Tibial nerve (tissue), 4 donors: ENCODE results near the gene BIN2. TPM values are rescaled to one million over a fixed set of nuclear protein-coding genes. Genes with fewer than 3 reads are reported as not detected.
"Not testable (repeated sequence)": the region's sequence is repeated elsewhere in the genome, so short reads cannot be mapped to it uniquely, and the experiment has no call there.

Experiments
- DNase-seq, 2 donors: peaks; one replicate each; pipeline ENCODE4 v3.0.0-alpha.2; 2019; ENCODE audit warnings: low spot score in 2 of 2
- H3K27ac ChIP-seq, 4 donors: fragments of 200-600 bp; sonication (generic) in 3 of 4; one replicate each; pipeline ENCODE4 v1.5.1; 2017 to 2019; ENCODE audit warnings: mild to moderate bottlenecking in 1 of 4
- H3K27me3 ChIP-seq, 2 donors: fragments of 200-600 bp; sonication (generic) in 1 of 2; one replicate each; pipeline versions ENCODE4 v1.5.1 to v1.6.0; 2017 to 2019
- H3K36me3 ChIP-seq, 3 donors: fragments of 200-600 bp; sonication (generic); one replicate each; pipeline ENCODE4 v1.5.1; 2018 to 2019
- H3K4me1 ChIP-seq, 4 donors: fragments of 200-600 bp; sonication (generic) in 3 of 4; one replicate each; pipeline ENCODE4 v1.5.1; 2017 to 2019
- H3K4me3 ChIP-seq, 4 donors: fragments of 200-600 bp; sonication (generic) in 3 of 4; one replicate each; pipeline ENCODE4 v1.5.1; 2017 to 2019; ENCODE audit warnings: mild to moderate bottlenecking in 1 of 4, moderate library complexity in 1 of 4
- H3K9me3 ChIP-seq, 4 donors: fragments of 200-600 bp; sonication (generic) in 3 of 4; one replicate each; pipeline ENCODE4 v1.5.1; 2017 to 2019
- EP300 ChIP-seq, 2 donors: sonication (generic); formaldehyde crosslinking; IDR thresholded peaks; one replicate each; pipeline ENCODE4 v1.6.1; 2017; ENCODE audit warnings: antibody characterized with exemption in 2 of 2, mild to moderate bottlenecking in 1 of 2
- POLR2A ChIP-seq, 2 donors: fragments of 450-650 bp; IDR thresholded peaks; one replicate each; pipeline ENCODE4 v1.6.1; 2017; ENCODE audit warnings: antibody characterized with exemption in 2 of 2, mild to moderate bottlenecking in 2 of 2, moderate library complexity in 2 of 2
- WGBS, 2 donors: methylation state at CpG; one replicate each; pipeline ENCODE4 v1.1.5; 2018; 5-methylcytosine and 5-hydroxymethylcytosine counted together
- total RNA-seq, 4 donors: library from RNA; depleted of rRNA; stranded (reverse); fragments of >200 nt; gene quantifications; one replicate each; pipeline ENCODE4 v1.1.0, GENCODE V29; 2016
- TF ChIP-seq, protein P1 (sequence below), 5 experiments: fragments of 200-600 bp in 3 of 5; fragments of 450-650 bp in 2 of 5; sonication (generic) in 3 of 5; IDR thresholded peaks; one replicate each; pipeline ENCODE4 v1.5.1; 2016 to 2019; ENCODE audit warnings: antibody characterized with exemption in 5 of 5, mild to moderate bottlenecking in 3 of 5, moderate library complexity in 2 of 5

Gene BIN2
- total RNA-seq, 4 donors from 2014 or later = 2.8 to 11.1 (median 4.3) TPM

DNA sequence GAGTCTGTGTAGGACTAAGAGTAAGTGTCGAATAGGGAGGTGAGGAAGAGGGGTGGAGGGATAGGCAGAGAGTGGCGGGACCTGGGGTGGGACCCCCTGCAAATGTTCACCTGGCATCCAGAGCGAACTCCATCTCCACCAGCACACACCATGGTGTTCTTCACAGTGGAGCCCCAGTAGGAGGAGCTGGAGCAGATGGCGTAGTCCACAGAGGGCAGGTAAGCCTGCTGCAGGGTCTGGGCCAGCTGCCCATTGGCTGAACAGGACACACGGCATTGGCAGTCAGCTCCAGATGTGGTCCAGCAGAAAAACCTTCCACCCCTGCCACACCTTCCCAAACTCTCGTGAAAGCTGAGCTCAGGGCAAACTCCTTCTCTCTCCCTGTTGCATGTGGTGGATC is 15.8 kb upstream of the BIN2 start:
- H3K4me3 ChIP-seq = no peak overlapping the region
- H3K9me3 ChIP-seq = no peaks in the 10 kb centered on the region
- TF ChIP-seq POLR2A (IDR thresholded peaks at IDR 0.05) = no peak
- TF ChIP-seq, protein P1, sequence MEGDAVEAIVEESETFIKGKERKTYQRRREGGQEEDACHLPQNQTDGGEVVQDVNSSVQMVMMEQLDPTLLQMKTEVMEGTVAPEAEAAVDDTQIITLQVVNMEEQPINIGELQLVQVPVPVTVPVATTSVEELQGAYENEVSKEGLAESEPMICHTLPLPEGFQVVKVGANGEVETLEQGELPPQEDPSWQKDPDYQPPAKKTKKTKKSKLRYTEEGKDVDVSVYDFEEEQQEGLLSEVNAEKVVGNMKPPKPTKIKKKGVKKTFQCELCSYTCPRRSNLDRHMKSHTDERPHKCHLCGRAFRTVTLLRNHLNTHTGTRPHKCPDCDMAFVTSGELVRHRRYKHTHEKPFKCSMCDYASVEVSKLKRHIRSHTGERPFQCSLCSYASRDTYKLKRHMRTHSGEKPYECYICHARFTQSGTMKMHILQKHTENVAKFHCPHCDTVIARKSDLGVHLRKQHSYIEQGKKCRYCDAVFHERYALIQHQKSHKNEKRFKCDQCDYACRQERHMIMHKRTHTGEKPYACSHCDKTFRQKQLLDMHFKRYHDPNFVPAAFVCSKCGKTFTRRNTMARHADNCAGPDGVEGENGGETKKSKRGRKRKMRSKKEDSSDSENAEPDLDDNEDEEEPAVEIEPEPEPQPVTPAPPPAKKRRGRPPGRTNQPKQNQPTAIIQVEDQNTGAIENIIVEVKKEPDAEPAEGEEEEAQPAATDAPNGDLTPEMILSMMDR (IDR thresholded peaks at IDR 0.05) = no peak
- no peak for TF ChIP-seq EP300 (IDR thresholded peaks at IDR 0.05)
- WGBS, 2 donors = 84 to 89% methylated on average over 6 of the region's 6 CpGs
- no peak overlapping the region for H3K27ac ChIP-seq
- H3K36me3 ChIP-seq = no peaks in the 10 kb centered on the region
- H3K27me3 ChIP-seq = no peaks in the 10 kb centered on the region
- peaks cover 0 to 6% (median 0%) of the 10 kb centered on the region in 4 donors for H3K4me1 ChIP-seq
- DNase-seq = no peak

DNA sequence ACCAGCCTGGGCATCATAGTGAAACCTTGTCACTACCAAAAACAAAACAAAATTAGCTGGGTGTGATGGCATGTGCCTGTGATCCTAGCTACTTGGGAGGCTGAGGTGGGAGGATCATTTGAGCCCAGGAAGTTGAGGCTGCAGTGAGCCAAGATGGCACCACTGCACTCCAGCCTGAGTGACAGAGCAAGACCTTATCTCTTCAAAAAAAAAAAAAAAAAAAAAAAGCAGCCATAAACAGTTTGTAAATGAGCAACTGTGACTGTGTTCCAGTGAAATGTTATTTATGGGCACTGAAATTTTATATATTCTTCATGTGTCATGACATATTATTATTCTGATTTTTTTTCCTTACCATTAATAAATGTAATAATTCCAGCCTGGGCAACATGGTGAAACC is 13.4 kb upstream of the BIN2 start:
- H3K36me3 ChIP-seq, H3K27ac ChIP-seq, H3K4me3 ChIP-seq, H3K27me3 ChIP-seq, H3K4me1 ChIP-seq, DNase-seq, H3K9me3 ChIP-seq: not testable (repeated sequence)

DNA sequence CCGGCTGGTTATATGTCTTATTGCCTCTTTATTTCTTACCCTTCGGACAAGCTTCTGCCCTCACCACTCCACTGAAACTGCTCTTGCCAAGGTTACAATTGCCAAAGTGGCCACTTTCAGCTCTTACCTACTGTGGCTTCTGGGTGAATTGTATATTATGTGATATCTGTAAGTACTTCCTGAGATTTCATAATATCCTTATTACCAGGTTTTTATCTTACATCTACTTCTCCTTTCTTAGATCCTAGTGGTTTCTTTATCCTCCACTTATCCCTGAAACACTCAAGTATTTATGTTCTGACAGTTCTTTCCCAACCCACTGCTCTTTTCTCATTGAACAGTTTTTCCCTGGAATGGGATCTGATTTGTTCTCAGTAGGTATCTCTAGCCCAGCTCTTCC is 12.0 kb upstream of the BIN2 start:
- Histone ChIP-seq H3K36me3 (no peaks in the 10 kb centered on the region), H3K9me3 (no peaks in the 10 kb centered on the region), H3K4me3 (no peak overlapping the region), H3K27me3 (no peaks in the 10 kb centered on the region), H3K4me1 (no peaks in the 10 kb centered on the region), H3K27ac (no peak overlapping the region)
- WGBS, 2 donors = 87 to 89% methylated on average over 2 of the region's 2 CpGs
- DNase-seq = no peak
- TF ChIP-seq, protein P1 (IDR thresholded peaks at IDR 0.05) = no peak
- TF ChIP-seq EP300 (IDR thresholded peaks at IDR 0.05) = no peak
- TF ChIP-seq POLR2A (IDR thresholded peaks at IDR 0.05) = no peak

DNA sequence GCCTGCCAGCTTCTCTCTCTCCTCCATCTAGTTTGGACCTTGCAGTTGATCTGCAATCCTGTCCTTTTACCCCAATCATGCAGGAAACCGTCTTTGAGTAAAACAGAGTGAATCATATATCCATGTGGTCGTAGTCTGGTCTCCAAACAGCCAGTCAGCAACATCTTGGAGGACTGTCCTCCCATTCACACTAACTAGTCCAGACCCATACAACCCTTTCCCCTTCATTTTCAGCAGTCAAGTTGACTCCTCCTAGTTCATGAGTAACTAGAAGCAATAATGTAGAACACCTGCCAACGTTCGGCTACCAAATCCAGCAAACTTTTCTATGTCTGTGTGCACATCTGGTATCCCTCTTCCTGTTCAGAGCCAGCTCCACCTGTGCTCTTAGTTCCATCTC is 10.8 kb upstream of the BIN2 start:
- no peak for TF ChIP-seq POLR2A (IDR thresholded peaks at IDR 0.05)
- TF ChIP-seq, protein P1 (IDR thresholded peaks at IDR 0.05) = no peak
- no peak for TF ChIP-seq EP300 (IDR thresholded peaks at IDR 0.05)
- no peaks in the 10 kb centered on the region for H3K27me3 ChIP-seq
- WGBS, 2 donors = 79 to 80% methylated on average over 4 of the region's 4 CpGs

DNA sequence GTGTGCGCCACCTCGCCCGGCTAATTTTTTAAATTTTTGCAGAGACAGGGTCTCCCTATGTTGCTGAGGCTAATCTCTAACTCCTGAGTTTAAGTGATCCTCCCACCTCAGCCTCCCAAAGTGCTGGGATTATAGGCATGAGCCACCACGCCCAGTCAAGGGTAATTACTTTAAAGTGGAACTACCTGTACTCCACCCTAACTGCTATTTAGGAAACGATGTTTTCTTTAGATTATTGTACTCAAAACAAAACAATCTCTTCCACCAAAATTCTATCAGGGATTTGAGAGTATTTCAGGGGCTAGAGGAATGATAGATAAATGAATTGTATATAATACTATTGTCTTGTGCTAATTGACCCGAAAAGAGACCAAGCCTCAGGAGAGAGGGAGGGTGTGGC is 9.6 kb upstream of the BIN2 start:
- Histone ChIP-seq H3K4me1 (peaks cover 0 to 6% (median 0%) of the 10 kb centered on the region in 4 donors), H3K27ac (no peak overlapping the region), H3K27me3 (no peaks in the 10 kb centered on the region), H3K4me3 (no peak overlapping the region), H3K36me3 (no peaks in the 10 kb centered on the region), H3K9me3 (no peaks in the 10 kb centered on the region)
- no peak for DNase-seq
- WGBS, 2 donors = 72 to 74% methylated on average over 6 of the region's 6 CpGs
- TF ChIP-seq EP300 (IDR thresholded peaks at IDR 0.05) (no peak), POLR2A (IDR thresholded peaks at IDR 0.05) (no peak)
- TF ChIP-seq, protein P1 (IDR thresholded peaks at IDR 0.05) = no peak

More for the DNA sequence above, 10.8 kb upstream of the BIN2 start:
- peaks cover 0 to 4% (median 0%) of the 10 kb centered on the region in 4 donors for H3K4me1 ChIP-seq
- no peak for DNase-seq
- no peak overlapping the region for H3K4me3 ChIP-seq
- no peaks in the 10 kb centered on the region for H3K36me3 ChIP-seq
- no peak overlapping the region for H3K27ac ChIP-seq
- no peaks in the 10 kb centered on the region for H3K9me3 ChIP-seq

DNA sequence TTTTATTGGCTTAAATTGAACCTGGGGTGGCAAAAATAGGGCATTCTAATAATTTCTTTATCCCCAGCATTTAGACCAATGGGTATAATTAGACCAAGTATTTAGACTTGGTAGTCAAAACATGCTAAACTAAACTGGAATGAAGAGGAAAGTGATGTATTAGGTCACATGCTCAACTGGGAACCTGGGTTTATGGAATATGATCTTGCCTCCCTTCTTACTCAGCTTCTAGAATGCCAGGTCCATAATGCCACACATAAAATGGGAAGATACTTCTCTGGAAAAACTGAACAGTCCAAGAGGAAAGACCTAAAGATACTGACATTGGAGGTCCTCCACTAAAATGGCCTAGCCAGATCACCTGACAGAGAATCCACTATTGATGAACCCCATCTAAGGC is 6.2 kb upstream of the BIN2 start:
- no peaks in the 10 kb centered on the region for H3K36me3 ChIP-seq
- no peaks in the 10 kb centered on the region for H3K27me3 ChIP-seq
- H3K27ac ChIP-seq = no peak overlapping the region
- H3K4me1 ChIP-seq = peaks cover 0 to 12% (median 9%) of the 10 kb centered on the region in 4 donors
- TF ChIP-seq POLR2A (IDR thresholded peaks at IDR 0.05) = no peak
- TF ChIP-seq, protein P1 (IDR thresholded peaks at IDR 0.05) = no peak
- TF ChIP-seq EP300 (IDR thresholded peaks at IDR 0.05) = no peak
- H3K4me3 ChIP-seq = no peak overlapping the region
- no peaks in the 10 kb centered on the region for H3K9me3 ChIP-seq
- no peak for DNase-seq
